Spinal cord (tissue), 4 donors: ENCODE measurements around the gene IFNG-AS1. TPM values are rescaled to one million over a fixed set of nuclear protein-coding genes. Genes with fewer than 3 reads are reported as not detected.

Source experiments
- polyA plus RNA-seq, 2 donors: library from polyadenylated mRNA; unstranded; fragments of 120-200 nt; gene quantifications; one replicate each; pipeline ENCODE4 v1.2.1, GENCODE V29; 2013; ENCODE audit not compliant: insufficient read length in 2 of 2
- small RNA-seq: library from RNA; depleted of rRNA; stranded (forward); fragments of <200 nt; gene quantifications from one replicate; pipeline ENCODE3, GENCODE V24; 2014; ENCODE audit warnings: low replicate concordance
- total RNA-seq, 2 donors: library from RNA; depleted of rRNA in 1 of 2; stranded (reverse); fragments of 120-200 nt in 1 of 2; fragments of >200 nt in 1 of 2; gene quantifications; one replicate each; pipeline versions ENCODE4 v1.2.3 to v1.2.4, GENCODE V29; 2013 to 2014

IFNG-AS1 gene
- total and polyA plus RNA-seq, 4 donors, result 0.10 to 0.22 (median 0.18) TPM; not detected in 1

Small RNAs within 50 kb of the gene (small RNA-seq; reads per million reads assigned to genes)
- gene AC005294.1 (not detected), gene RPL39P28 (not detected)

Other genes starting within 250 kb of the IFNG-AS1 start
- gene IFNG, start 170.3 kb downstream of the IFNG-AS1 start, total RNA-seq, result not detected
- not detected for gene IFNG, start 170.3 kb downstream of the IFNG-AS1 start, polyA plus RNA-seq
- under 1 TPM in 1 of 2 donors, not detected in 1; 0.11 TPM for gene IL26, start 236.4 kb downstream of the IFNG-AS1 start, total RNA-seq
- not detected for gene IL26, start 236.4 kb downstream of the IFNG-AS1 start, polyA plus RNA-seq